Placental pericyte (primary cell): ENCODE results near the gene ELOA2. TPM values are rescaled to one million over a fixed set of nuclear protein-coding genes. Genes with fewer than 3 reads are reported as not detected.

ENCODE experiments used
- total RNA-seq: library from RNA; depleted of rRNA; stranded (reverse); fragments of >200 nt; gene quantifications from 2 replicates; pipeline ENCODE4 v1.2.3, GENCODE V29; 2012

Gene ELOA2
- total RNA-seq, result not detected in 2 replicates

GRCh38 chr18:47035156-47035671, at the start of gene ELOA2:
TSS of gene ELOA2 (minus strand) at chr18:47035621. CDS start at chr18:47035264, 357 bp downstream.

Other genes starting within 250 kb of the ELOA2 start
- 19.5 and 28.6 TPM in 2 replicates for gene PIAS2, start 118.1 kb downstream of the ELOA2 start, total RNA-seq
- 0.88 and 1.6 TPM in 2 replicates for gene KATNAL2, start 118.0 kb downstream of the ELOA2 start, total RNA-seq
- 11.8 and 16.0 TPM in 2 replicates for gene HDHD2, start 114.9 kb upstream of the ELOA2 start, total RNA-seq
- 18.2 and 23.9 TPM in 2 replicates for gene IER3IP1, start 140.7 kb upstream of the ELOA2 start, total RNA-seq
- gene SKOR2, start 216.0 kb upstream of the ELOA2 start, total RNA-seq, result not detected in 2 replicates